Mesendoderm (in vitro differentiated cells): ENCODE results near the gene PPP1R16B.

ENCODE experiments used
- DNase-seq: peaks from one replicate; pipeline ENCODE4 v3.0.0; 2013
- H2AK5ac ChIP-seq: 2 replicates; pipeline ENCODE4 v1.6.1; 2013; ENCODE audit warnings: low read length, inconsistent platforms
- H2BK120ac ChIP-seq: 2 replicates; pipeline ENCODE4 v1.6.1; 2013; ENCODE audit warnings: low read depth, mild to moderate bottlenecking, low read length, moderate library complexity, mixed read lengths
- H2BK15ac ChIP-seq: replicated peaks from 2 replicates; pipeline ENCODE4 v1.6.1; 2013; ENCODE audit warnings: low read depth, mild to moderate bottlenecking, moderate library complexity
- H2BK5ac ChIP-seq: 2 replicates; pipeline ENCODE4 v1.6.1; 2013; ENCODE audit warnings: low read length, inconsistent platforms
- H3K18ac ChIP-seq: 2 replicates; pipeline ENCODE4 v1.6.1; 2013; ENCODE audit warnings: mild to moderate bottlenecking, low read length, mixed read lengths
- H3K23ac ChIP-seq: one replicate; pipeline ENCODE4 v1.6.1; 2013; ENCODE audit warnings: low read length
- H3K27ac ChIP-seq: 2 replicates; pipeline ENCODE4 v1.5.1; 2013; ENCODE audit warnings: low read depth, mild to moderate bottlenecking, inconsistent platforms, low read length, moderate library complexity
- H3K27me3 ChIP-seq: 2 replicates; pipeline ENCODE4 v1.6.1; 2013; ENCODE audit warnings: low read length, control low read depth, mild to moderate bottlenecking, inconsistent platforms; ENCODE audit not compliant: insufficient read depth, poor library complexity
- H3K36me3 ChIP-seq: 2 replicates; pipeline ENCODE4 v1.6.1; 2013; ENCODE audit warnings: low read length, inconsistent platforms; ENCODE audit not compliant: control insufficient read depth, insufficient read depth
- H3K4ac ChIP-seq: one replicate; pipeline ENCODE4 v1.6.1; 2013; ENCODE audit warnings: low read depth, mild to moderate bottlenecking, low read length, moderate library complexity
- H3K4me1 ChIP-seq: 2 replicates; pipeline ENCODE4 v1.6.1; 2013; ENCODE audit warnings: low read depth, low read length, inconsistent platforms; ENCODE audit not compliant: control insufficient read depth
- H3K4me2 ChIP-seq: 2 replicates; pipeline ENCODE4 v1.6.1; 2013; ENCODE audit warnings: low read length
- H3K4me3 ChIP-seq: 2 replicates; pipeline ENCODE4 v1.5.1; 2013; ENCODE audit warnings: mild to moderate bottlenecking, low read length
- H3K56ac ChIP-seq: one replicate; pipeline ENCODE4 v1.6.1; 2013; ENCODE audit warnings: low read length
- H3K79me1 ChIP-seq: 2 replicates; pipeline ENCODE4 v1.6.1; 2013; ENCODE audit warnings: low read length, inconsistent platforms
- H3K79me2 ChIP-seq: 2 replicates; pipeline ENCODE4 v1.6.1; 2013; ENCODE audit warnings: mild to moderate bottlenecking, low read length; ENCODE audit not compliant: control insufficient read depth, insufficient read depth
- H3K9ac ChIP-seq: 2 replicates; pipeline ENCODE4 v1.6.1; 2013; ENCODE audit warnings: low read length, inconsistent platforms
- H4K5ac ChIP-seq: one replicate; pipeline ENCODE4 v1.6.1; 2013; ENCODE audit warnings: low read length
- H4K8ac ChIP-seq: one replicate; pipeline ENCODE4 v1.6.1; 2013; ENCODE audit warnings: low read depth, mild to moderate bottlenecking, control low read depth, low read length, moderate library complexity
- WGBS: extraction: QIAGEN DNeasy Blood & Tissue Kit; methylation state at CpG from one replicate; pipeline ENCODE4 v1.1.7; 2013; ENCODE audit warnings: low lambda C conversion rate, missing lambda C conversion rate; ENCODE audit not compliant: insufficient coverage; ENCODE audit errors: extremely low coverage; 5-methylcytosine and 5-hydroxymethylcytosine counted together

The PPP1R16B gene

GRCh38 chr20:38840894-38841470 is 35.5 kb downstream of the PPP1R16B start:
- 100% methylated on average over 1 of the region's 8 CpGs for WGBS

GRCh38 chr20:38841570-38841969 is 36.1 kb downstream of the PPP1R16B start:
- no peak overlapping the region for H2BK5ac ChIP-seq
- no CpG with 5 or more reads among the region's 2 CpGs for WGBS
- H2AK5ac ChIP-seq: no peak overlapping the region

More at GRCh38 chr20:38840894-38841470, 35.5 kb downstream of the PPP1R16B start:
- DNase-seq: no peak
- no peak overlapping the region for H3K4ac ChIP-seq
- no peak overlapping the region for H4K8ac ChIP-seq
- no peak overlapping the region for H2BK120ac ChIP-seq
- H3K4me3 ChIP-seq: no peak overlapping the region
- no peaks in the 10 kb centered on the region for H3K79me1 ChIP-seq
- no peak overlapping the region for H2BK5ac ChIP-seq
- H3K79me2 ChIP-seq: no peaks in the 10 kb centered on the region
- no peaks in the 10 kb centered on the region for H3K27me3 ChIP-seq
- H3K18ac ChIP-seq: no peak overlapping the region
- no peak overlapping the region for H2BK15ac ChIP-seq
- no peak overlapping the region for H3K27ac ChIP-seq
- no peak overlapping the region for H4K5ac ChIP-seq
- H2AK5ac ChIP-seq: no peak overlapping the region
- no peak overlapping the region for H3K9ac ChIP-seq
- no peaks in the 10 kb centered on the region for H3K4me1 ChIP-seq
- no peaks in the 10 kb centered on the region for H3K36me3 ChIP-seq
- no peak overlapping the region for H3K23ac ChIP-seq
- no peak overlapping the region for H3K4me2 ChIP-seq
- H3K56ac ChIP-seq: no peak overlapping the region

GRCh38 chr20:38842026-38842425 is 36.5 kb downstream of the PPP1R16B start:
- Histone ChIP-seq H3K4ac (no peak overlapping the region), H3K79me1 (no peaks in the 10 kb centered on the region), H2AK5ac (no peak overlapping the region), H3K18ac (no peak overlapping the region), H4K5ac (no peak overlapping the region), H3K56ac (no peak overlapping the region), H3K27ac (no peak overlapping the region), H3K4me2 (no peak overlapping the region), H4K8ac (no peak overlapping the region), H2BK120ac (no peak overlapping the region), H2BK5ac (no peak overlapping the region), H3K23ac (no peak overlapping the region), H2BK15ac (no peak overlapping the region), H3K4me3 (no peak overlapping the region), H3K27me3 (no peaks in the 10 kb centered on the region), H3K79me2 (no peaks in the 10 kb centered on the region), H3K36me3 (no peaks in the 10 kb centered on the region), H3K9ac (no peak overlapping the region), H3K4me1 (no peaks in the 10 kb centered on the region)
- no CpG with 5 or more reads among the region's 1 CpG for WGBS
- no peak for DNase-seq

More at GRCh38 chr20:38841570-38841969, 36.1 kb downstream of the PPP1R16B start:
- no peak overlapping the region for H3K4ac ChIP-seq
- no peak overlapping the region for H2BK120ac ChIP-seq
- H3K23ac ChIP-seq: no peak overlapping the region
- no peaks in the 10 kb centered on the region for H3K79me1 ChIP-seq
- no peak overlapping the region for H2BK15ac ChIP-seq
- H3K4me1 ChIP-seq: no peaks in the 10 kb centered on the region
- H3K18ac ChIP-seq: no peak overlapping the region
- H4K8ac ChIP-seq: no peak overlapping the region
- no peak overlapping the region for H3K27ac ChIP-seq
- H3K4me2 ChIP-seq: no peak overlapping the region
- H3K56ac ChIP-seq: no peak overlapping the region
- no peaks in the 10 kb centered on the region for H3K79me2 ChIP-seq
- H3K27me3 ChIP-seq: no peaks in the 10 kb centered on the region
- H3K9ac ChIP-seq: no peak overlapping the region
- no peak overlapping the region for H3K4me3 ChIP-seq
- H4K5ac ChIP-seq: no peak overlapping the region
- H3K36me3 ChIP-seq: no peaks in the 10 kb centered on the region
- DNase-seq: no peak

GRCh38 chr20:38842558-38842981 is 37.1 kb downstream of the PPP1R16B start:
- WGBS: 100% methylated on average over 1 of the region's 1 CpG
- no peak overlapping the region for H3K4ac ChIP-seq
- no peak overlapping the region for H3K23ac ChIP-seq
- no peak overlapping the region for H2AK5ac ChIP-seq
- H3K79me1 ChIP-seq: no peaks in the 10 kb centered on the region
- H2BK120ac ChIP-seq: no peak overlapping the region
- H3K4me3 ChIP-seq: no peak overlapping the region
- H4K5ac ChIP-seq: no peak overlapping the region
- no peaks in the 10 kb centered on the region for H3K4me1 ChIP-seq
- H3K36me3 ChIP-seq: no peaks in the 10 kb centered on the region
- H3K4me2 ChIP-seq: no peak overlapping the region
- H3K18ac ChIP-seq: no peak overlapping the region
- H3K56ac ChIP-seq: no peak overlapping the region
- no peak for DNase-seq
- no peak overlapping the region for H2BK5ac ChIP-seq
- no peak overlapping the region for H3K9ac ChIP-seq
- no peak overlapping the region for H3K27ac ChIP-seq
- no peak overlapping the region for H4K8ac ChIP-seq
- no peaks in the 10 kb centered on the region for H3K27me3 ChIP-seq
- no peak overlapping the region for H2BK15ac ChIP-seq
- no peaks in the 10 kb centered on the region for H3K79me2 ChIP-seq

- H3K36me3 ChIP-seq: no peaks in the 10 kb centered on the region
- H3K4ac ChIP-seq: no peak overlapping the region
- H3K56ac ChIP-seq: no peak overlapping the region
- no peak overlapping the region for H4K8ac ChIP-seq
- H3K27ac ChIP-seq: no peak overlapping the region
- H3K18ac ChIP-seq: no peak overlapping the region
- no peak overlapping the region for H2BK5ac ChIP-seq
- no CpG with 5 or more reads among the region's 3 CpGs for WGBS
- DNase-seq: no peak
- no peaks in the 10 kb centered on the region for H3K4me1 ChIP-seq
- H2AK5ac ChIP-seq: no peak overlapping the region
- H3K23ac ChIP-seq: no peak overlapping the region
- H3K79me2 ChIP-seq: no peaks in the 10 kb centered on the region
- H2BK15ac ChIP-seq: no peak overlapping the region
- no peaks in the 10 kb centered on the region for H3K27me3 ChIP-seq
- no peaks in the 10 kb centered on the region for H3K79me1 ChIP-seq
- no peak overlapping the region for H3K9ac ChIP-seq
- H3K4me2 ChIP-seq: no peak overlapping the region
- no peak overlapping the region for H3K4me3 ChIP-seq
- no peak overlapping the region for H4K5ac ChIP-seq
- H2BK120ac ChIP-seq: no peak overlapping the region
These were observed 37.8 kb downstream of the PPP1R16B start for GRCh38 chr20:38843346-38843745.

GRCh38 chr20:38844963-38845362 is 39.5 kb downstream of the PPP1R16B start:
- Histone ChIP-seq H3K56ac (no peak overlapping the region), H3K23ac (no peak overlapping the region), H4K5ac (no peak overlapping the region), H2AK5ac (no peak overlapping the region), H3K79me2 (no peaks in the 10 kb centered on the region), H3K4me1 (no peaks in the 10 kb centered on the region), H3K27me3 (no peaks in the 10 kb centered on the region), H3K9ac (no peak overlapping the region), H3K4me2 (no peak overlapping the region), H3K4ac (no peak overlapping the region), H3K79me1 (no peaks in the 10 kb centered on the region), H3K4me3 (no peak overlapping the region), H4K8ac (no peak overlapping the region), H3K18ac (no peak overlapping the region), H2BK5ac (no peak overlapping the region), H2BK15ac (no peak overlapping the region), H3K36me3 (no peaks in the 10 kb centered on the region), H2BK120ac (no peak overlapping the region), H3K27ac (no peak overlapping the region)
- DNase-seq: no peak
- no CpG with 5 or more reads among the region's 4 CpGs for WGBS
